Fibroblast of mammary gland (primary cell): ENCODE data around the gene SPAG6.
A peak's percentile ranks its signal among the peaks of the same experiment; 100 is the strongest.
"Not testable (repeated sequence)": the region's sequence is repeated elsewhere in the genome, so short reads cannot be mapped to it uniquely, and the experiment has no call there.

Experiments used
- DNase-seq: peaks from one replicate; pipeline ENCODE4 v3.0.0-alpha.2; 2010; ENCODE audit warnings: low read depth
- H3K4me3 ChIP-seq: 2 replicates; pipeline ENCODE4 v1.5.1; 2011; ENCODE audit warnings: low read depth, mild to moderate bottlenecking, low read length, moderate library complexity; ENCODE audit not compliant: control insufficient read depth
- CTCF ChIP-seq: conservative IDR thresholded peaks from 2 replicates; pipeline ENCODE4 v1.5.1; 2011; ENCODE audit warnings: low read depth, low read length, inconsistent platforms; ENCODE audit not compliant: control insufficient read depth, insufficient read depth

Gene SPAG6

GRCh38 chr10:22351131-22351703 lies 5.9 kb downstream of the SPAG6 start:
- no peak overlapping the region for H3K4me3 ChIP-seq
- no peak for TF ChIP-seq CTCF
- no peak for DNase-seq

GRCh38 chr10:22356324-22356873 lies 11.1 kb downstream of the SPAG6 start:
- H3K4me3 ChIP-seq: no peak overlapping the region
- TF ChIP-seq CTCF: no peak
- no peak for DNase-seq

GRCh38 chr10:22357770-22358169 lies 12.5 kb downstream of the SPAG6 start:
- H3K4me3 ChIP-seq, DNase-seq: not testable (repeated sequence)

- H3K4me3 ChIP-seq: no peak overlapping the region
- TF ChIP-seq CTCF: no peak
- DNase-seq: no peak
Measured at GRCh38 chr10:22363305-22363704, 18.0 kb downstream of the SPAG6 start.

GRCh38 chr10:22364407-22365140 lies 19.3 kb downstream of the SPAG6 start:
- no peak overlapping the region for H3K4me3 ChIP-seq
- no peak for DNase-seq
- no peak for TF ChIP-seq CTCF

- no peak for TF ChIP-seq CTCF
- DNase-seq: no peak
- H3K4me3 ChIP-seq: no peak overlapping the region
Measured at GRCh38 chr10:22365233-22365632, 19.9 kb downstream of the SPAG6 start.

GRCh38 chr10:22365644-22366434 lies 20.5 kb downstream of the SPAG6 start:
- H3K4me3 ChIP-seq: no peak overlapping the region
- no peak for TF ChIP-seq CTCF
- peak; percentile 57 for DNase-seq
